Fibroblast of the aortic adventitia (primary cell): ENCODE results near the gene CSRNP2. TPM values are rescaled to one million over a fixed set of nuclear protein-coding genes. Genes with fewer than 3 reads are reported as not detected.

ENCODE experiments used
- DNase-seq: peaks from one replicate; pipeline ENCODE4 v3.0.0-alpha.2; 2010; ENCODE audit warnings: low read depth
- H3K4me3 ChIP-seq: 2 replicates; pipeline ENCODE4 v1.5.1; 2011; ENCODE audit warnings: low read depth, mild to moderate bottlenecking, control low read depth, low read length, moderate library complexity
- CTCF ChIP-seq: IDR thresholded peaks from 2 replicates; pipeline ENCODE4 v1.5.1; 2011; ENCODE audit warnings: mild to moderate bottlenecking, low read length, control low read depth, inconsistent platforms; ENCODE audit not compliant: insufficient read depth
- total RNA-seq: library from RNA; depleted of rRNA; stranded (reverse); fragments of >200 nt; gene quantifications from 2 replicates; pipeline ENCODE4 v1.2.3, GENCODE V29; 2012; ENCODE audit warnings: low replicate concordance

Gene CSRNP2
- total RNA-seq, 1 donor: 19.1 TPM

- TF ChIP-seq CTCF: no peak
- no peak for DNase-seq
Measured at GRCh38 chr12:51065530-51065929, 17.9 kb downstream of the CSRNP2 start.

GRCh38 chr12:51062631-51063397, 20.6 kb downstream of the CSRNP2 start:
- no peak overlapping the region for H3K4me3 ChIP-seq
- no peak for DNase-seq
- TF ChIP-seq CTCF: no peak

More at GRCh38 chr12:51065530-51065929, 17.9 kb downstream of the CSRNP2 start:
- H3K4me3 ChIP-seq: no peak overlapping the region

- no peak for DNase-seq
- no peak for TF ChIP-seq CTCF
- no peak overlapping the region for H3K4me3 ChIP-seq
Measured at GRCh38 chr12:51059086-51059485, 24.3 kb downstream of the CSRNP2 start.

GRCh38 chr12:51056242-51056641, 27.2 kb downstream of the CSRNP2 start:
- peak; percentile 51 for DNase-seq
- TF ChIP-seq CTCF: no peak

GRCh38 chr12:51055060-51055459, 28.3 kb downstream of the CSRNP2 start:
- no peak overlapping the region for H3K4me3 ChIP-seq
- no peak for TF ChIP-seq CTCF
- no peak for DNase-seq

More at GRCh38 chr12:51056242-51056641, 27.2 kb downstream of the CSRNP2 start:
- H3K4me3 ChIP-seq: no peak overlapping the region

- TF ChIP-seq CTCF: no peak
- H3K4me3 ChIP-seq: no peak overlapping the region
- no peak for DNase-seq
Measured at GRCh38 chr12:51051787-51052186, 31.6 kb downstream of the CSRNP2 start.
